Limb (tissue), 2 donors: Measurements from ENCODE around the gene CDC42BPB.
A peak's percentile ranks its signal among the peaks of the same experiment; 100 is the strongest.

ENCODE experiments used
- DNase-seq, 2 donors: peaks; one replicate each; pipeline ENCODE4 v3.0.0-alpha.2; 2016; ENCODE audit errors: extremely low spot score in 2 of 2

Gene CDC42BPB

GRCh38 chr14:103057372-103058163 lies at the start of gene CDC42BPB:
CDC42BPB (minus strand) TSS chr14:103057549; CDS start chr14:103057173, 376 bp downstream.
- peak; percentile 93 to 95 for DNase-seq

- no peak for DNase-seq
These were observed 48.3 kb upstream of the CDC42BPB start for GRCh38 chr14:103105580-103106150.

- DNase-seq = peak; percentile 44 to 84
These were observed 47.5 kb upstream of the CDC42BPB start for GRCh38 chr14:103104654-103105452.

GRCh38 chr14:103104389-103104653 lies 47.0 kb upstream of the CDC42BPB start:
- no peak for DNase-seq

- peak; percentile 40 to 76 for DNase-seq
These were observed 46.4 kb upstream of the CDC42BPB start for GRCh38 chr14:103103461-103104388.

GRCh38 chr14:103102689-103103260 lies 45.4 kb upstream of the CDC42BPB start:
- no peak for DNase-seq

GRCh38 chr14:103101963-103102688 lies 44.8 kb upstream of the CDC42BPB start:
- DNase-seq = no peak

GRCh38 chr14:103101257-103101962 lies 44.1 kb upstream of the CDC42BPB start:
- DNase-seq = no peak

GRCh38 chr14:103100281-103101121 lies 43.2 kb upstream of the CDC42BPB start:
- no peak for DNase-seq

- no peak for DNase-seq
These were observed 42.5 kb upstream of the CDC42BPB start for GRCh38 chr14:103099733-103100280.

GRCh38 chr14:103099081-103099732 lies 41.9 kb upstream of the CDC42BPB start:
- no peak for DNase-seq

GRCh38 chr14:103097994-103098957 lies 40.9 kb upstream of the CDC42BPB start:
- no peak for DNase-seq

GRCh38 chr14:103097244-103097993 lies 40.1 kb upstream of the CDC42BPB start:
- no peak for DNase-seq

GRCh38 chr14:103096387-103096786 lies 39.0 kb upstream of the CDC42BPB start:
- DNase-seq = no peak

GRCh38 chr14:103095210-103095778 lies 37.9 kb upstream of the CDC42BPB start:
- no peak for DNase-seq
